GM15510 (cell line): ENCODE measurements around the gene RFTN1.

Experiments
- POLR2A ChIP-seq: IDR thresholded peaks from 3 replicates; pipeline ENCODE4 v1.6.1; 2011; ENCODE audit warnings: borderline replicate concordance; ENCODE audit not compliant: insufficient read length; ENCODE audit errors: extremely low read depth

Gene RFTN1

DNA sequence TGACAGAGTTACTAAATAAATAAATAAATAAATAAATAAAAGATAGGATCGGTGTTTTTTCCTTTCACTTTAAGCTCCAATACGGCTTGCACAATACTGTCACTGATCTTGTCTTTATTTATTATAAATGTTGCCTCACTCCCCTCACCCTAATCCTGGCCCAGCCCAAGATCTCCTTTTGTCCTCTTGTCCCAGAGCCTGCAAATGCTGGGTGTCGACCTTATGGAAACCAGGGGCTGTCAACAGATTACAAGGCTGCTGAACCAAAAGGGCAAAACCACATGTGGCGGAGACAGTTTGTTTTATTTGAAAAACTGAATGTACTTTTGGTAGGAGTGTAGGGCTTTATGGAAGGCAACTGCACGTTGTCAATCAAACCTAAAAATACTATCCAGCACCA lies 75.9 kb downstream of the RFTN1 start:
- no peak for TF ChIP-seq POLR2A

DNA sequence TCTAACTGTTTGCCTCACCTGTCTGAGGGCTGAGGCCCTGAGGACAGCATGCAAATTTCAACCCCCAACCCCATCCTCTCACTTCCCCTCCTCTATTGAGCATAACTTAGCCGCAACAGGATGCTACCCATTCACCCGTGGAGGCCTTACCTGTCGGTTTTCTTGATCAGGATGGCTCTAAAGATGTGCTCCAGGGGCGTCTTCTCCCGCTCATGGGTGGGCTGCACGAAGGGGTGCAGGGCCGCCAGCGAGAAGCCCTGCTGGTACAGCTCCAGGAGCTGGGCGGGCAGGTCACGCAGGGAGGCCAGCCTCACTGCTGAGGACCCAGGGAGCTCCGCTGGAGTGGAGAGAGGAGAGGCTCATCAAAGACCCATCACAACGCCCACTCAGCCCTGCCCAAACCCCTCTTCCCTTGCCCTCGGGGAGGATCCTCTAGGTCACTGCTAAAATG lies 79.8 kb downstream of the RFTN1 start:
- TF ChIP-seq POLR2A = peak; percentile 25

DNA sequence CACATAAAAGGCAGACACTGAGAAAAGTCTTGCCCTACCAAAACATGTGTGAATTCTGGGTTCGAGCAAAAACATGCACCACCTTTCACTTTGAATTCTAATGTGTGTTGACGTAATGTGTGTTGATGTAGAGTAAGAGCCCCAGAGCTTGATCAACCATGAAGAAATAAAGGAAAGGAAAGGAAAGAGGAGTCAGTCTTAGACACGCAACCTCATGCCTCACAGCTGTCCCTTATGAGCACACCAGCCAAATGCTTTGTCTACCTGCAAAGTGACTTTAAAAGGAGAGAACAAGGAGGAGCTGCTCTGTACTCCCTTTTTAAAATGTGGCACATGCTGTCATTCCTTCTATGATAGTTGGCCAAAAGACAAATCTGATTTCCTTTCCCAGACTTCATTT lies 80.8 kb downstream of the RFTN1 start:
- TF ChIP-seq POLR2A = no peak

DNA sequence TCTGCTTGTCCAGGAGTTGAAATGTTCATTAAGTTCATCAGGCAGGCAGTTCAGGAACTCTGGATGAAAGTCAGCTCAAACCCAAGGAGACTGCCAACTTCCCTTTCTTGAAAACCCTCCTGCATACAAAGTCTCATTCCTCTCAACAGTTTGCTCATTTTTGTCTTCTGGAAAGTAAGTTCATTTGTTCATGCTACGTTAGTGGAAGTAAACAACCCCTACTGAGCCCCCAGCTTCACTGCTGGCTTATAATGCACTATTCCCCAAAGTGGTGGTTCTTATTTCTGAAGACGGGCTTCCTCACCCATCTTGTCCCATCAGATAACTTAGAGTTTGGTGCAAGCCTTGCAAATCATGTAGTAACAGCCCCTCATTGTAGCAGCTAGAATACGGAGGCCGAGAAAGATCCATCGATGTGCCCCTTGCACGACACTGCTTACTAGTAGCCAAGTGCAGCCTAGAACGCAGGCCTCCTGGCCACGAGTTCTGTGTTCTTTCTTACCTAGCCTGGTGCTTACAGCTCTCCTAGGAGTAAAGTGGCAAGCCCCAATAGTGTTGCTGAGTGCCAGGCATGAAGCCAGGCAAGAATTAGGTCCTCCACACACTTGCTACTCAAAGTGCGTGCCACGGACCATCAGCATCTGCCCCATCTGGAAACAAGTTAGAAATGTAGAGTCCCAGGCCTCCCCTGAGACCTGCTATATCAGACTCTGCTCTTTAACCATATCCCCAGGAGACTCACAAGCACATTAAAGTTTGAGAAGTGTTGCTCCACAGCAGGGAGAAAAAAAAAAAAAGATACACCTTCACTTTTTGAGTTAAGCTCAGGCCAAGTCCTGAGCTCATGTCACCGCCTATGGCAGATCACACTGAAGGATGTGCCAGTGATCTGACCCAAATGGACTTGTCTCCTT lies 82.5 kb downstream of the RFTN1 start:
- no peak for TF ChIP-seq POLR2A

DNA sequence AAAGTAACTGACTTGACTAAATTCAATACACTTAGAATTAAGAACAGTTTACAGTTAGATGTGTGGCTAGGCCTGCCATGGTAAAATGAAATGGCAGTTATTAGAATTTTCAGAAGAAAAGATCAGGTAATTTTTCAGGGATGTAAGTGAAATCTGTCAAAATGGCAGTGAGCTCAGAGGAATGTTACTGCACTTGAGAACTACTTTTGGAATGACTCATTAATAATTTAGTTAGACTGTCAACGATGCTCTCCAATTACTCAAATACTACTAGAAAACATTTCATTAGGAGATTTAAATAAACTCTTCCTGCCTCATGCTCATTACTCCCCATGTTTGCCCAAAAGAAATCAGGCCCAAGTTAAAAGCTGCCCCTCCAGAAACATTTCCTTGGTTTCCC lies 84.4 kb downstream of the RFTN1 start:
- no peak for TF ChIP-seq POLR2A

DNA sequence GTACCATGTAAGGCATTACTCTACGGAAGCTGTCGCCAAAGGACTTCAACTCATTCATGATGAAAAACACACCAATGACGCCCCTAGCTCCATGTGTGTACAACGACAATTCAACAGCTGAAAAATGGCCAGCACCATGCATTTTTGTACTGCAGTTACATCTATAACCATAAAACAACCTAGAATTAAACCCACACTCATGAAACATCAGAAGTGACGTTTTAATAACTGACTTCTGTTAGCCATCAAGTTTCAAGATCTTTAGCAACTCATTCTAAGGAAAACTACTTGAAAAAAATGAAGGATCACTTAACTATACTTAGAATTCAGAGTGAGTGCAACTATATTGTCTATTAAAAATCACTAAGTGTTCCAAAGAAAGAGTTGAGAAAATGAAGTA lies 84.9 kb downstream of the RFTN1 start:
- no peak for TF ChIP-seq POLR2A

DNA sequence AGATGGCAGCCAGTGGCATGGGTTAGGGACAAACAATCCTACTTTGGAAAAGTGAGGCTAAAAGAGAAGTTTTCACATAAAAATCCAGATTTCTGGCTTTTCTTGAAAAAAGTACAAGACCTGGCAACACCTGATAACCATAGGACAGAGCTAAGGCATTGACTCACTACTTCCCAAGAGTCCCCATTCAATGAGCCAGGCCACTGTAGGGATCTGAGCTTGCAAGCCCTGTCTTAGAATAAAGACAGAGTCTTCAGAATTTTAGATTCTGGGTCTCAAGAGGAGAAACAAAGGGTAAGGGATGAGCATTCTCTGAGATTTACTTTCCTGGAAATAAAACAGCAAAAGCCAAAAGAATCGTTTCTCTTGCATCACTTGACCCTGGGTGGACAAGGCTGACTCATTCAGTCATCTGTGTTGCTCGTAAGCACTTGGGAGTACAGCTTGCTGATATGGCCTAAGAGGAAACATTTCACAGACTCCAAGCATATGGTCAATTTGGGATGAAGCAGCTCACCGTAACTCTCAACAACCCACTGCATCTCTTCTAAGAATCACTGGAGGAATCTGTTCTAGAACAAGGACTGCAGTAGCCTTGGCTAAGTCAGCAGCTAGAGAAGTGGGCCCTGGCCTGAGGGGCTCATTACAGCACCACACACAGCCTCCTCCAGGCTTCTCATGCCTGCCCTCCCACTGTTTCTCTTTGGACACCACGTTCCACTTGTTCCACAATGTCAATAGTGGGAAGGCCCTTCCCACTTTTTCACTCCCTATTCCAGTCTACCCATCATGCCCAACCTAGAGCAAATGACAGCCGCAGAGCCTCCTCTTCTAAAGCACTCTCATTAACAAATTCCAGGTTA lies 86.2 kb downstream of the RFTN1 start:
- no peak for TF ChIP-seq POLR2A

DNA sequence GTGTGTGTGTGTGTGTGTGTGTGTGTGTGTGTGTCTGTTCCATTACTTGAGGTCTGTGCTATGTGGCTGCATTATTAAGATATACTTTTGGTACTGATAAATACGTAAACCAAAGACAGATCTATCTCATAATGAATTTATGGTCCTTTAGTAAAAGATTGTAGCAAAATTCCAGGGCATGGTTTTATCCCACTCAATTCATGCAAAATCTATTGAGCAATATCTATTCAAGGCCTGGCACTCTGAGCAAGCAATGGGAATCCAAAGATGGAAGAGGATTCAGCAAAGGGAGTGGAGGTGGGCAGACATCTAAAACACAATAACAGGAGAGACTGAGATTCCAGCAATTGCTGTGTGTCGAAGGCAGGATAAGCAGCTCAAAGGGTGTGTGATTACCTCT lies 86.8 kb downstream of the RFTN1 start:
- no peak for TF ChIP-seq POLR2A

DNA sequence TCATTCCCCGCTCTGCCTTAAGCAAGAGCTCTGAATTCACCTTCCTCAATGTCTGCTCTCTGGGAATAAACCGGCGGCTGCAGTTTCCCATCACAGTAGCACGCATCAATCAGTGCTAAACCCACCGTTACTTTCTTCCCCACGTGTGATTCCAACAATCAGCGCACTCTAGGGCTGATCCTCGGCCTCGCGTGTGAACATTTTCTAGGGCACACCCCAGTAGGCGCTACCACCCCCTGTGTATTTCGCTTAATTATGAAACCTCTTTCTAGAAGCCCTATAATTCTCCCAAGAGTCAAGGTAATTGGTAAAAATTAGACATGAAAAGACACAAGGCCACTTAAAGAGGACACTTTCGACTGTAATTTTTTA lies 87.5 kb downstream of the RFTN1 start:
- no peak for TF ChIP-seq POLR2A

DNA sequence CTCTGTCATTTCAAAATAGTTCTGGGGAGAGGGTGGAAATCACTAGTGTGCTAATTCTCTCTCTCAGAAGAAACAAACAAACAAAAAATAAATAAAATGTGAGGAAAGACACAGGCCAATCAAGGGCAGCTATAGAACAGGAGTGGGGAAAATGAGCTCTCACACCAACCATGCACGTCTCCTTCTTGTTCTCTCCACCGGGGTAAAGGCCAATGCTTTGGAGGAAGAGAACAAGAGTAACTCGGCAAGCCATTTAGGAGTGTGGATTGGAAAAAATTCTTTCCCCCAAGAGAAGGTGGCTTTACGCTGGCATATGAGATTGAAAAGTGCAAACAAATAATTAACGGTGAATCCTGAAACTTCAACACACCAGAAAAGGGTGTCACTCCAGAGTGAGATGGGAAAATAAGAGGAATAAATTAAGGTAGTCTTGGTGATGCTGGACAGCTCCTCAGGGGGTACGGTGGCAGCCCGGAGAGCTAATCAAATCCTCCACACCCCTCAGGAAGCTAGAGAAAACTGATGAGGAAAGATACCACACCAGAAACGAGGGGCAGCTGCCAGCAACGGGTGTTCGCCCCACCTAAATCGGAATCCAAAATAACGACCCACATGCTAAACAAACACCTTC lies 88.0 kb downstream of the RFTN1 start:
- TF ChIP-seq POLR2A = no peak

DNA sequence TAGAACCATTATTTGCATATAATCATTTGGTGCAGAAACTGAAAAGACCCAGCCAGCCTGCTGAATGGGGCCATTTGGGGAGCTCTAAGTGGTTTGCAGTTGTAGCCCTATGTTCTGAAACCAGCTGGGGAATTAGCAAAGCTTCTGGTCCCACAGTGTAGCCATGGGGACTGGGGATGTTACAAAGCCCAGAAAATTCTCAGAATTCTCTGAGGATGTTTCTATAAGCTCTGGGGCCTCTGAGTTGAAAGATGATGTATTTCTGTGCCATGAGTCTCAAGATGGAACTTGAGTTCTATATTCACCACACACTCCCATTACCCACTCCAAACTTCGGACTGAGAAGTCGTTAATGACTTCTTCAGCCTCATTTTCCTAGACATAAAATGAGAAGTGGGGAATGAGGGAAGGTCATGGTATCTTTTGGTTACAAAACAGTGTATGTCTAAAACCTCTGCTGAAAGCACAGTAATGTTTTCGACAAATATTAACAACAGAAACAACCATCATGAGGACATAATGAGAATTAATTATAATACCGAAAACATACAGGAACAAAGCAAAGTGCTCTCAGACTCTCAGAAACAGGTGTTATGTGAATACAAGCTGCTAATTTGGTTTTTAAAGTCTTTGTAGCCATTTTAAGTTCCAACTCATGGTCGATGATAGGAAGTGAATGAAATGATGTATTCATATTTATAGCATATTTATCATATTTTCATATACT lies 89.4 kb downstream of the RFTN1 start:
- TF ChIP-seq POLR2A = no peak

DNA sequence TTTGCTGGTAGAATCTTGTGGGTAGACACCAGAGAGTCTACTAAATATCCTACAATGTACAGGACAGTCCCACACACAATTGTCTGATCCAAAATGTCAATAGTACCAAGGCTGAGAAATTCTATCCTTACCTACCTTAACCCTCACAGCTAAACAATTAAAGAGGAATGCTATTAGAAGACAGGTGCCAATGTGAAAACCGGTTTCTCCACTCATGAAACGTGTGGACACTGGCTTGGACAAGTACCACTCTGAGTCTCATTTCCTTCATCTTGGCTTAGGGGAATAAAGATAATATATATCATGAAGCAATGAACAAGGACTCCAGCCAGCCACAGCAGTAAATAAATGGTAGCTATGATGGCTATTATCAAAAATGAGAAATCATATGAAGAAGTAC lies 90.2 kb downstream of the RFTN1 start:
- no peak for TF ChIP-seq POLR2A

DNA sequence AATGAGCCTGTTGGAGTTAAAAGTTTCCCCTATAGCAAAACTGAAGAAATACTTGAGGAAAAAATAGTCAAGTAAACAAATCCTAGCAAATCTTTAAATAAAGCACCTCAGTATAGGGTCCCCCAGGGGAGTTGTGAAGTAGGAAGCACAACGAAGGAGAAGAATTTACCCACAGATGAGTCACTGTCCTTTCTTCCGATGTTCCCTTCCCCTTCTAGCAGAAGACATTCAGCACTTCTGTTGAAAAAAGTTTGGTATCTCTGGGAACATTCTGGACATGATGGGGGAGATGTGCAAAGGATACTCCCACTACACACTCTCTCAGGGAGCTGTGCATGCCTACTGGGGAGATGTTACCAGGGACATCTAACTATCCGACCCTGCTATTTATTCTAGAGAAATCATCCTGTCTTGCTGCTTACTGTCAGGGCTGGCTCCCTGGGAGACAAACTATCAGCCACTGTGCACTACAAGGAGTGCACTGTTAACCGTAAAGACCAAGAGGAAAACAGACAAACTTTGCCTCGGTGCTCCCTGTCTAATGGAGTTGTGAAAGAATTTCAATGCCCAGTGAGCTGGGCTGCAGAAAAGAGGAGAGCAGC lies 93.8 kb downstream of the RFTN1 start:
- TF ChIP-seq POLR2A = no peak

DNA sequence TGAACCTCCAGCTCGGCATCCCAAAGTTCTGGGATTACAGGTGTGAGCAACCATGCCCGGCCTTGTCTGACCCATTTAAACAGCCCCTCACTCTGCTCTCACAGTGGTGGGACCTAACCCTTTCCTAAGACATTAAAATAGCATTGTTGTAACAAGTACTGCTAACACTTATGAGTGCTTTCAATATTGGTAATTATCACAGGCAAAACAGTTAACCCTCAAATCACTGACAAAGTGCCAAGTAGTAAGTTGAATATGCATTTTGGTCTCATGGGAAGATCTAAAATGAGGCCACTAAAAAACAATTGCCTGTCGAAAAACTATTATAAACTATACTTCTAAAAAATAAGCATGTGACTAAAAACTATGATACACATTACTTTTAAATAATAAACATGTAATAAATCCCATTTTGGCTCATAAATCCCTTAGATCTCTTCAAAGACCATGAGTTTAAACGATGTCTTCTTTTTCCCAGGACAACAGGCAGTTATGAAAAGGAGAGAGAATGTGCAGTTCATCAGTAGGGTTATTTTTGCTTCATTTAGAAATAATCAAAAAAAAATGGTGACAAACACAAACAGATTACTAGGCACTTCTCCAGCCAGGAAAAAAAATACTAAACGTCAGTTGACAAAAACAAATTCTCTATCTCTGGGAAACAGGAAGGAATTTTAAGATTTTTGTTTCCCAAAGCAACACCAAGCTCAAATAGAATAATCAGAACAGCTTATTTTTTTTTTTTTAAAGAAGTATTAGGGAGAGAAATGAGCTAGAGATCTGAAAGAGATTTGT lies 95.4 kb downstream of the RFTN1 start:
- TF ChIP-seq POLR2A = no peak

DNA sequence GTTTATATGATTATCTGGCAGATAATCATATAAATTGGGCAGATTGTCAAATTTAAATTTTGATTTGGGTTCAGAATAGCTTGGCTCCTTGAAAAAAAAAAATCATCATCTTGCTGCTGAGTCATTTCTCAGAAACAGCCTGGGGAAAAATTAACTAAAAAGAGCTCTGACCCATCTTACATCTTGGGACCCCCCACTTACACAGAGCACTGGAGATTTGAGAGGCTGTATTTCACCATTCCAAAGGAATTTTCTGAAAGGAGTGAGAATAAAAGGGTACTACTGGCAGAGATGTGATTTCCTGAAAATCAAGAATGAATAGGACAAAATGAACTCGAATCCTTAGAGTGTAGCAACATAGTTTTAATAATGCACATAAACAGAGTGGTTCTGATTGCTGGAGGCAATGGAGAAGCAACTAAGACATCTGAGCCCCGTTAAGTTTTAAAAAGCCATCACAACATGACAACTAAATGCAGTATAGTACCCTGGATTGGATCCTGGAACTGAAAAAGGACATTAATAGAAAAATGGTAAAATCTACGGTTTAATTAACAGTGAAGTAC lies 97.5 kb downstream of the RFTN1 start:
- no peak for TF ChIP-seq POLR2A
